Activated B cell treated with CpG ODN at 0.5 μM for 24 hours (primary cell): ENCODE data around the gene EXOC3. TPM values are rescaled to one million over a fixed set of nuclear protein-coding genes. Genes with fewer than 3 reads are reported as not detected.
A peak's percentile ranks its signal among the peaks of the same experiment; 100 is the strongest.
"Not testable (repeated sequence)": the region's sequence is repeated elsewhere in the genome, so short reads cannot be mapped to it uniquely, and the experiment has no call there.

ENCODE experiments used
- ATAC-seq: fragments of 200-7000 bp; cut with Tn5 transposase; one replicate; pipeline ENCODE4 v1.10.0; 2021; ENCODE audit warnings: low read depth, mild to moderate bottlenecking, moderate library complexity
- CTCF ChIA-PET: fragments of 350-600 bp; sonication (Branson Sonifier 250); formaldehyde crosslinking; loops from one replicate; lab custom pipeline; 2021; ENCODE audit warnings: antibody characterized with exemption; lab: Charles Lee
- POLR2A ChIA-PET: fragments of 350-600 bp; sonication (Branson Sonifier 250); formaldehyde crosslinking; loops from one replicate; lab custom pipeline; 2021; ENCODE audit warnings: antibody characterized with exemption; lab: Charles Lee
- DNase-seq: peaks from one replicate; pipeline ENCODE4 v3.0.0; 2022
- H3K27ac Mint-ChIP-seq: one replicate; pipeline ENCODE4 v1.8.0; 2020; ENCODE audit warnings: mixed read lengths
- H3K27me3 Mint-ChIP-seq: one replicate; pipeline ENCODE4 v1.8.0; 2021; ENCODE audit warnings: mixed read lengths
- H3K36me3 Mint-ChIP-seq: one replicate; pipeline ENCODE4 v1.8.0; 2021; ENCODE audit warnings: low read depth, mixed read lengths
- H3K4me1 Mint-ChIP-seq: one replicate; pipeline ENCODE4 v1.8.0; 2021; ENCODE audit warnings: mixed read lengths
- H3K4me3 Mint-ChIP-seq: one replicate; pipeline ENCODE4 v1.8.0; 2020; ENCODE audit warnings: mild to moderate bottlenecking, mixed read lengths
- H3K9me3 Mint-ChIP-seq: one replicate; pipeline ENCODE4 v1.8.0; 2020; ENCODE audit warnings: mixed read lengths
- CTCF ChIP-seq: fragments of 200-600 bp; IDR thresholded peaks from one replicate; pipeline ENCODE4 v1.8.0; 2022; ENCODE audit warnings: antibody characterized with exemption, mild to moderate bottlenecking
- intact Hi-C: fragments of 100-400 bp; cut with micrococcal nuclease; formaldehyde crosslinking; loops from one replicate; pipeline ENCODE4 v1.15.1; 2024
- total RNA-seq: library from RNA; stranded (reverse); gene quantifications from 2 replicates; pipeline ENCODE4 v1.2.3, GENCODE V29; 2022

EXOC3 gene
- total RNA-seq, 1 donor from 2014 or later: 79.6 TPM

DNA sequence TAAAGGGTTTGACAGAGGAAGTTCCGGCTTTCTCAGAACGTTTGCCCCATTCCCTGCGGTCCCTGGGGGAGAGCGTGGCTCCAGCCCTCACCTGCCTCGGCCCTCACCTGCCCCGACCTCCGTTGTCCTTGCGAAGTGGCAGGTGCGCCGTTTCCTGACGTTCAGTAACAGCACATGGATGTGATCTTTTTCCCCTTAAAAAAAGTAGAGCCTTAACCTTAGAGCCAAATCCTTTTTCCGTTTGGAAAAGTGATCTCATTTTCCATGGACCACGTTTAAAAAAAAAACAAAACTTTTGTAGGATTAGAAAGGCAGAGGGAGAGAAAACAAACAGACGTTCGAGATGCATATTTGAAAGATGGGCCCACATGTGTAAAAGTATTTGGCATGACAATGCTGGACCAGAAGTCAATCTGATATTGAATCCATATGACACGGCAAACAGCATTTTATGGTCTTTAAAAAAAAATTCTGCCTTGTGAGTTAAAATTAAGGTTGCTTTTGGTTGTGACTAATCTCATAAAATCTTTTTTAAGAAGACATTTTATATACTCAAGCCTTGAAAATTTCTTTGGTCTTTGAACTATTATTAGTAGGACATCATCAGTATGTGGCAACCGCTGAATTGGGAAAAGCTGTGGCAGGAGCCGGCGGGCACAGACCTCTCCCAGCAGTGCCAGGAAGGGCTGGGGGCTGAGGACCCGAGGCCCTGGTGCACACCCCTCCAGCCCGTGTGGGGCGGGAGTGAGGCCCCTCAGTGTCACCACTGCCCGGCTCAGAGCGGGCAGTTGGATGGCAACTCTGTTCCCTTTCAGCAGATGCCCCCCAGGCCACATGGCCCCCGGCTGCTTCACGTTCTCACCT lies 42.5 kb upstream of the EXOC3 start:
- H3K27ac Mint-ChIP-seq: peak overlapping the region; percentile 91
- POLR2A ChIA-PET: interaction anchor here (0.9 to 1.4 kb wide), 6 partner anchors 22 to 84 kb away, joined by 3 to 7 read pairs (median 4); no protein-coding TSS in a partner anchor
- CTCF ChIA-PET: no interaction called here
- no peak for ATAC-seq
- H3K4me3 Mint-ChIP-seq: peak overlapping the region; percentile 69
- DNase-seq: no peak
- H3K4me1 Mint-ChIP-seq: peaks cover 49% of the 10 kb centered on the region
- TF ChIP-seq CTCF: no peak
- peaks cover 13% of the 10 kb centered on the region for H3K27me3 Mint-ChIP-seq
- intact Hi-C loops: loop anchor here (2.0 kb wide), 1 partner anchor 26 kb away; no protein-coding TSS in a partner anchor
- H3K36me3 Mint-ChIP-seq: no peaks in the 10 kb centered on the region
- no peaks in the 10 kb centered on the region for H3K9me3 Mint-ChIP-seq

- intact Hi-C loops: loop anchor here (2.0 kb wide), 2 partner anchors 27 to 63 kb away; no protein-coding TSS in a partner anchor
- CTCF ChIA-PET: no interaction called here
- POLR2A ChIA-PET: interaction anchor here (1.0 to 1.6 kb wide), 2 partner anchors 27 to 33 kb away, joined by 4 to 6 read pairs; no protein-coding TSS in a partner anchor
- Mint-ChIP-seq H3K9me3 (no peaks in the 10 kb centered on the region), H3K4me1 (peaks cover 51% of the 10 kb centered on the region), H3K27me3 (peaks cover 17% of the 10 kb centered on the region), H3K36me3 (no peaks in the 10 kb centered on the region), H3K27ac (peak overlapping the region; percentile 5), H3K4me3 (peak overlapping the region; percentile 44)
- ATAC-seq (no peak), DNase-seq (no peak)
- no peak for TF ChIP-seq CTCF
These were observed 41.6 kb upstream of the EXOC3 start for GRCh38 chr5:401146-402034.

DNA sequence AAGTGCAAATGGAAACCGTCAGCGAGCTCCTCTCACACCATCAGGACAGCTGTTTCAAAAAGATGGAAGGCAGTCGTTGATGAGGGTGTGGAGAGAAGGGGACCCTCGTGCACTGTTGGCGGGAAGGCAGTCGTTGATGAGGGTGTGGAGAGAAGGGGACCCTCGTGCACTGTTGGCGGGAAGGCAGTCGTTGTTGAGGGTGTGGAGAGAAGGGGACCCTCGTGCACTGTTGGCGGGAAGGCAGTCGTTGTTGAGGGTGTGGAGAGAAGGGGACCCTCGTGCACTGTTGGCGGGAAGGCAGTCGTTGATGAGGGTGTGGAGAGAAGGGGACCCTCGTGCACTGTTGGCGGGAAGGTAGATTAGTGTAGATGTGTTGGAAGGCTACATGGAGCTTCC lies 40.8 kb upstream of the EXOC3 start:
- ATAC-seq, H3K9me3 Mint-ChIP-seq, DNase-seq, H3K4me3 Mint-ChIP-seq, H3K36me3 Mint-ChIP-seq, CTCF ChIA-PET: not testable (repeated sequence)
- peak overlapping the region; percentile 82 for H3K27ac Mint-ChIP-seq
- POLR2A ChIA-PET: interaction anchor here (0.6 to 1.6 kb wide), 3 partner anchors 28 to 36 kb away, joined by 3 to 6 read pairs (median 4); no protein-coding TSS in a partner anchor
- H3K27me3 Mint-ChIP-seq: peaks cover 22% of the 10 kb centered on the region
- peaks cover 51% of the 10 kb centered on the region for H3K4me1 Mint-ChIP-seq
- intact Hi-C loops: loop anchor here (2.0 kb wide), 1 partner anchor 63 kb away; no protein-coding TSS in a partner anchor

- Mint-ChIP-seq H3K4me1 (peaks cover 51% of the 10 kb centered on the region), H3K4me3 (peak overlapping the region; percentile 61), H3K9me3 (no peaks in the 10 kb centered on the region), H3K36me3 (no peaks in the 10 kb centered on the region), H3K27me3 (peaks cover 24% of the 10 kb centered on the region), H3K27ac (peak overlapping the region; percentile 82)
- no peak for TF ChIP-seq CTCF
- intact Hi-C loops: loop anchor here (2.0 kb wide), 1 partner anchor 62 kb away; no protein-coding TSS in a partner anchor
- ChIA-PET CTCF (no interaction called here), POLR2A (interaction anchor here (0.6 to 1.6 kb wide), 2 partner anchors 34 to 36 kb away, joined by 3 to 6 read pairs; no protein-coding TSS in a partner anchor)
- DNase-seq (peak; percentile 45), ATAC-seq (peak; percentile 67)
These were observed 40.2 kb upstream of the EXOC3 start for GRCh38 chr5:402615-403359.

GRCh38 chr5:403995-404394 lies 39.0 kb upstream of the EXOC3 start:
- CTCF ChIA-PET: no interaction called here
- ATAC-seq: no peak
- no peak overlapping the region for H3K27ac Mint-ChIP-seq

More at GRCh38 chr5:403995-404394, 39.0 kb upstream of the EXOC3 start:
- POLR2A ChIA-PET: interaction anchor here (0.8 kb wide), 1 partner anchor 20 kb away, joined by 4 read pairs; no protein-coding TSS in a partner anchor
- no peaks in the 10 kb centered on the region for H3K9me3 Mint-ChIP-seq
- no peak for DNase-seq
- no peak for TF ChIP-seq CTCF
- intact Hi-C loops: loop anchor here (2.0 kb wide), 1 partner anchor 61 kb away; no protein-coding TSS in a partner anchor
- peaks cover 26% of the 10 kb centered on the region for H3K27me3 Mint-ChIP-seq
- H3K4me3 Mint-ChIP-seq: no peak overlapping the region
- no peaks in the 10 kb centered on the region for H3K36me3 Mint-ChIP-seq
- H3K4me1 Mint-ChIP-seq: peaks cover 49% of the 10 kb centered on the region
